Testis (tissue), 3 donors: Measurements from ENCODE around the gene ZSCAN1. TPM values are rescaled to one million over a fixed set of nuclear protein-coding genes. Genes with fewer than 3 reads are reported as not detected.

Experiments used
- DNase-seq: peaks from one replicate; pipeline ENCODE4 v3.0.0-alpha.2; 2019
- H3K27ac ChIP-seq, 2 donors: fragments of 200-600 bp; sonication (generic); one replicate each; pipeline ENCODE4 v1.5.1; 2019
- H3K27me3 ChIP-seq: fragments of 200-600 bp; sonication (generic); one replicate; pipeline ENCODE4 v1.5.1; 2019
- H3K36me3 ChIP-seq: fragments of 200-600 bp; sonication (generic); one replicate; pipeline ENCODE4 v1.5.1; 2017; ENCODE audit warnings: low read depth; ENCODE audit errors: missing control alignments
- H3K4me1 ChIP-seq: fragments of 200-600 bp; sonication (generic); one replicate; pipeline ENCODE4 v1.5.1; 2019
- H3K4me3 ChIP-seq, 2 donors: fragments of 200-600 bp; sonication (generic); one replicate each; pipeline ENCODE4 v1.5.1; 2017 to 2019
- H3K9me3 ChIP-seq: fragments of 200-600 bp; sonication (generic); one replicate; pipeline ENCODE4 v1.5.1; 2017
- POLR2A ChIP-seq: fragments of 450-650 bp; IDR thresholded peaks from one replicate; pipeline ENCODE4 v1.6.1; 2017; ENCODE audit warnings: antibody characterized with exemption, mild to moderate bottlenecking, moderate library complexity
- WGBS, 2 donors: methylation state at CpG; one replicate each; pipeline ENCODE4 v1.1.5; 2018; 5-methylcytosine and 5-hydroxymethylcytosine counted together
- intact Hi-C: fragments of 100-400 bp; cut with DNase I; formaldehyde crosslinking; loops from one replicate; pipeline ENCODE4 v1.15.1; 2023; ENCODE audit warnings: low total_unique reads
- polyA plus RNA-seq: library from polyadenylated mRNA; stranded (reverse); fragments of 350-450 nt; fragmentation: Illumina TruSeq; extraction: RNeasy Lipid Tissue Mini Kit (QIAGEN cat#74804); gene quantifications from one replicate; pipeline ENCODE4 v1.2.3, GENCODE V29; 2014; ENCODE audit warnings: low read depth, low replicate concordance; ENCODE audit not compliant: insufficient read depth
- total RNA-seq, 2 donors: library from RNA; depleted of rRNA; stranded (reverse); fragments of >200 nt; gene quantifications; one replicate each; pipeline ENCODE4 v1.2.3, GENCODE V29; 2016
- TF ChIP-seq, protein P1 (sequence below), 3 experiments: fragments of 450-650 bp in 2 of 3; fragments of 200-600 bp in 1 of 3; sonication (generic) in 1 of 3; IDR thresholded peaks; one replicate each; pipeline ENCODE4 v1.5.1; 2016 to 2019; ENCODE audit warnings: antibody characterized with exemption in 3 of 3, mild to moderate bottlenecking in 2 of 3, moderate library complexity in 1 of 3

ZSCAN1 gene
- total and polyA plus RNA-seq, 3 donors from 2014 or later: 5.9 to 8.0 (median 6.5) TPM

DNA sequence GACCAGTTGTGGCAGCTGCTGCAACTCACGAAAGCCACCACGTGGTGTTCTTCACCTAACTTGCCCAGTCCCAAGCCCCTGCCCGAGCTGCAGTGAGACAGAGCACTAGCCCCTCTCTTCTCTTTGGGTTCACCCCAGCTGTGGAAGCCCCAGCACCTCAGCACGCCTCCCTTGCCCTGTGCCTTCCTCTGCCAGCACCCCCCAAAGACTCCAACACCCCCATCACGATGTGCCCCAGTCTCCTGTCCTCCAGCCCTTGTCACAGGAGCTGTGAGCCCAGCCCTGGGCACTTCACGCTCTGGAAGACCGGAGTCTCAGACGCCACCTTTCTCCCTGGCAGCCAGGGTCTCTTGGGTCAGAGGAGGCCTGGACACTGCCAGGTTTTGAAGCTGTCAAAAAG is 23.0 kb downstream of the ZSCAN1 start:
- intact Hi-C loops: no loop called here
- TF ChIP-seq, protein P1, sequence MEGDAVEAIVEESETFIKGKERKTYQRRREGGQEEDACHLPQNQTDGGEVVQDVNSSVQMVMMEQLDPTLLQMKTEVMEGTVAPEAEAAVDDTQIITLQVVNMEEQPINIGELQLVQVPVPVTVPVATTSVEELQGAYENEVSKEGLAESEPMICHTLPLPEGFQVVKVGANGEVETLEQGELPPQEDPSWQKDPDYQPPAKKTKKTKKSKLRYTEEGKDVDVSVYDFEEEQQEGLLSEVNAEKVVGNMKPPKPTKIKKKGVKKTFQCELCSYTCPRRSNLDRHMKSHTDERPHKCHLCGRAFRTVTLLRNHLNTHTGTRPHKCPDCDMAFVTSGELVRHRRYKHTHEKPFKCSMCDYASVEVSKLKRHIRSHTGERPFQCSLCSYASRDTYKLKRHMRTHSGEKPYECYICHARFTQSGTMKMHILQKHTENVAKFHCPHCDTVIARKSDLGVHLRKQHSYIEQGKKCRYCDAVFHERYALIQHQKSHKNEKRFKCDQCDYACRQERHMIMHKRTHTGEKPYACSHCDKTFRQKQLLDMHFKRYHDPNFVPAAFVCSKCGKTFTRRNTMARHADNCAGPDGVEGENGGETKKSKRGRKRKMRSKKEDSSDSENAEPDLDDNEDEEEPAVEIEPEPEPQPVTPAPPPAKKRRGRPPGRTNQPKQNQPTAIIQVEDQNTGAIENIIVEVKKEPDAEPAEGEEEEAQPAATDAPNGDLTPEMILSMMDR (IDR thresholded peaks at IDR 0.05): no peak
- no peak for TF ChIP-seq POLR2A
- peaks cover 8% of the 10 kb centered on the region for H3K4me1 ChIP-seq
- 91 to 92% methylated on average over 4 to 8 of the region's 8 CpGs for WGBS, 2 donors
- no peak overlapping the region for H3K4me3 ChIP-seq
- H3K36me3 ChIP-seq: no peaks in the 10 kb centered on the region
- no peaks in the 10 kb centered on the region for H3K9me3 ChIP-seq
- H3K27me3 ChIP-seq: no peaks in the 10 kb centered on the region
- H3K27ac ChIP-seq: no peak overlapping the region
- DNase-seq: no peak

DNA sequence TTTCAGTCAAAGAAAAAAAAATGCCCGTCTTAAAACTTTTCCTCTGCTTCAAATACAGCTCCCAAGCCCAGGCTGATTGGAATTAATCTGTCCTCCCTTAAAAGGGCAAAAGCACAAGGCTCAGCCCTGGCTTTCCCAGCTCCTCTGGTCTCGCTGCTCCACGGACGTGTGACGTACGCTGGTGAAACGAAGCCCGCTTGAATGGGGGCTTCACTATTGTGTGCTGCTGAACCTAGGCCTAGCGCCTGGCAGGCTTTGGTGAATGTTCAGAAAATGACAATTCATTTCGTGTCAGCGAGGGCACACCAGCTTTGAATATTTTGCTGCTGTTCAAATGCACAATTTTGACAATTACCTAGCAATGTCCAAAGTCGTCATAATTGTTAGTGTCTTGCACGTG is 24.6 kb downstream of the ZSCAN1 start:
- Histone ChIP-seq H3K9me3 (no peaks in the 10 kb centered on the region), H3K4me1 (peaks cover 8% of the 10 kb centered on the region), H3K4me3 (peak overlapping the region; percentile 74 to 76), H3K27ac (peak overlapping the region; percentile 71 to 96), H3K36me3 (no peaks in the 10 kb centered on the region), H3K27me3 (no peaks in the 10 kb centered on the region)
- TF ChIP-seq, protein P1 (IDR thresholded peaks at IDR 0.05): no peak
- TF ChIP-seq POLR2A: no peak
- WGBS, 2 donors: 72% methylated on average over 13 of the region's 13 CpGs
- intact Hi-C loops: no loop called here
- no peak for DNase-seq

DNA sequence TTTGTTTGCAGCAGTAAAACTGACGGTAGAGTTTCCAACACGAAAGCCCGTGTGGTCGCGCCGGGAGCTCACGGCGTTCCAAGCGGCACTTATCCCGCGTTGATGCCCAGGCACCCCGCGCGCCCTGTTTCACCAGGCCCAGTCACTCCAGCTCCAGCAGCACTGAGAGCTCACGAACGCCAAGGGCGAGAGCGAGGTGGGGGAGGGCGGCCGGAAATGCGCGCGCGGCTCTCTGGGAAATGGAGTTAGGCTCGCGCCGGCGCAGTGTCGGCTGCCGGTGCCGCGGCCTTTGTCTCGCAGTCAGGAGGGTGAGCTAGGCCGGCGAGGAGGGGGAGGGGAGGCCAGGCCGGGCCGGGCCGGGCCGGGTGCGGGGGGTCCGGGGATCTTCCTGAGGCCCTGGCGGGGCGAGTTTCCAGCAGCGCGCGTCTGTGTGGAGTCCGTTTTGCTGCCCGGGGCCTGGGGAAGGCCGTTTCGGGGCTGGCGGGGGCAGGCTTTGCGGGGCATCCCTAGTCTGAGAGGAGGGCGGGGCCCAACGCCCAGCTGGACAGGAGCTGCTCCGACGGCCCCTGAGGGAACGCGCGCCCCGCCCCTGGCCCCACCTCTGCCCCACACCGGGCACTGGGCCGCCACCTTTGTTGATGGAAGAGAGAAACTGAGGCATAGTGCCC is 25.3 kb downstream of the ZSCAN1 start, which contains the start of gene ZNF135:
Gene ZNF135, plus strand, starts transcription at position 280 of the 668 bp plus-strand sequence. CDS start 721 bp downstream, outside the sequence.
- H3K4me3 ChIP-seq: peak within 1 kb of the TSS; percentile 74 to 76
- H3K27me3 ChIP-seq: no peaks in the 10 kb centered on the region
- peaks cover 8% of the 10 kb centered on the region for H3K4me1 ChIP-seq
- H3K36me3 ChIP-seq: no peaks in the 10 kb centered on the region
- H3K9me3 ChIP-seq: no peaks in the 10 kb centered on the region
- DNase-seq: peak; percentile 90
- H3K27ac ChIP-seq: peak within 1 kb of the TSS; percentile 71 to 96
- intact Hi-C loops: no loop called here
- WGBS, 2 donors: 1 to 2% methylated on average over 28 to 39 of the region's 62 CpGs
- TF ChIP-seq POLR2A: no peak
- TF ChIP-seq, protein P1 (IDR thresholded peaks at IDR 0.05): no peak

DNA sequence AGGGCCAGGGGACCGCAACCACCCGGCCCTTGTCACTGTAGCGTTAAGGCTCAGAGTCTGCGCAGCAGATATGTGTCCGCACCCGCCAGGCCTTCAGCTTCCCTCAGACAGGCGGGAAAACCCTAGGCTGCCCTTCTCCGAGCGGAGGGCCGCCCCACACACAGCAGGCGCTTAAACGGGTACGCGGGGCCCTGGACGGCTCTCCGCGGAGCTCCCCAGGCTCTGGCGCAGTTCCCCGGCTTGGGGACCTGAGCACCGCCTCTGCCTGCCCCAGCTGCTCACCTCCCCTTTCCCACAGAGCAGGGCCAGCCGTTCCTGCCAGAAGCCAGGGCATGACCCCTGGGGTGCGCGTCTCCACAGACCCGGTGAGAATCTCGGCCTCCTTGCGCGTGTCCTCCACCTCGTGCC is 25.9 kb downstream of the ZSCAN1 start:
- Histone ChIP-seq H3K27me3 (no peaks in the 10 kb centered on the region), H3K4me3 (peak overlapping the region; percentile 74 to 76), H3K4me1 (peaks cover 8% of the 10 kb centered on the region), H3K36me3 (no peaks in the 10 kb centered on the region), H3K27ac (peak overlapping the region; percentile 71 to 96), H3K9me3 (no peaks in the 10 kb centered on the region)
- TF ChIP-seq, protein P1 (IDR thresholded peaks at IDR 0.05): no peak
- TF ChIP-seq POLR2A: no peak
- intact Hi-C loops: no loop called here
- peak; percentile 22 for DNase-seq
- WGBS, 2 donors: 6 to 9% methylated on average over 19 to 23 of the region's 28 CpGs

DNA sequence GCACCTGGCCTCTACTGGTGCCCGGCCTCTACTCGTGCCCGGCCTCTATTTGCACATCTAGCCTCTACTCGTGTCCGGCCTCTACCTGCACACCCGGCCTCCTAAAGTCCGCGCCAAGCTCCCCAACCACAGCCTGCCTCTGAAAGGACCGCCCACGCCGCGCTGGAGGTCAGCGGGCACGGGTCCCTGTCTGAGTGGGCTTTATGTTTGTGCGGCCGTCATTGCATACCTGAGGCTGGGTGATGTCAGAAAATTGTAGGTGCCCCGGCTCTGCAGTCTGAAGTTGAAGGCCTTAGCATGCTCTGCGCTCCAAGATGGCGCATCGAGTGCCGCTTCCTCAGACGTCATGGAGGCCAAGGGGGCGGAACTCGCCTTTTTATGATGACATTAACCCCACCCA is 26.4 kb downstream of the ZSCAN1 start:
- H3K27me3 ChIP-seq: no peaks in the 10 kb centered on the region
- 53 to 74% methylated on average over 19 to 24 of the region's 24 CpGs for WGBS, 2 donors
- peak; percentile 28 for DNase-seq
- H3K9me3 ChIP-seq: no peaks in the 10 kb centered on the region
- intact Hi-C loops: no loop called here
- TF ChIP-seq, protein P1 (IDR thresholded peaks at IDR 0.05): no peak
- no peak for TF ChIP-seq POLR2A
- H3K4me1 ChIP-seq: peaks cover 8% of the 10 kb centered on the region
- no peaks in the 10 kb centered on the region for H3K36me3 ChIP-seq
- H3K27ac ChIP-seq: peak overlapping the region in 1 of 2 donors; percentile 96
- peak overlapping the region; percentile 74 to 76 for H3K4me3 ChIP-seq
